ENCODE measurements around the gene SLC8A1.

DNA sequence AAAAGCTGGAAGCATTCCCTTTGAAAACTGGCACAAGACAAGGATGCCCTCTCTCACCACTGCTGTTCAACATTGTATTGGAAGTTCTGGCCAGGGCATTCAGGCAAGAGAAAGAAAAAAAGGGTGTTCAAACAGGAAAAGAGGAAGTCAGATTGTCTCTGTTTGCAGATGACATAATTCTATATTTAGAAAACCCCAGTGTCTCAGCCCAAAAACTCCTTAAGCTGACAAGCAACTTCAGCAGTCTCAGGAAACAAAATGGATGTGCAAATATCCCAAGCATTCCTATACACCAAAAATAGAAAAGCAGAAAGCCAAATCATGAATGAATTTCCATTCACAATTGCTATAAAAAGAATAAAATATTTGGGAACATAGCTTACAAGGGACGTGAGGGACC, 11.1 kb downstream of the SLC8A1 start:
- TF ChIP-seq, protein P1, sequence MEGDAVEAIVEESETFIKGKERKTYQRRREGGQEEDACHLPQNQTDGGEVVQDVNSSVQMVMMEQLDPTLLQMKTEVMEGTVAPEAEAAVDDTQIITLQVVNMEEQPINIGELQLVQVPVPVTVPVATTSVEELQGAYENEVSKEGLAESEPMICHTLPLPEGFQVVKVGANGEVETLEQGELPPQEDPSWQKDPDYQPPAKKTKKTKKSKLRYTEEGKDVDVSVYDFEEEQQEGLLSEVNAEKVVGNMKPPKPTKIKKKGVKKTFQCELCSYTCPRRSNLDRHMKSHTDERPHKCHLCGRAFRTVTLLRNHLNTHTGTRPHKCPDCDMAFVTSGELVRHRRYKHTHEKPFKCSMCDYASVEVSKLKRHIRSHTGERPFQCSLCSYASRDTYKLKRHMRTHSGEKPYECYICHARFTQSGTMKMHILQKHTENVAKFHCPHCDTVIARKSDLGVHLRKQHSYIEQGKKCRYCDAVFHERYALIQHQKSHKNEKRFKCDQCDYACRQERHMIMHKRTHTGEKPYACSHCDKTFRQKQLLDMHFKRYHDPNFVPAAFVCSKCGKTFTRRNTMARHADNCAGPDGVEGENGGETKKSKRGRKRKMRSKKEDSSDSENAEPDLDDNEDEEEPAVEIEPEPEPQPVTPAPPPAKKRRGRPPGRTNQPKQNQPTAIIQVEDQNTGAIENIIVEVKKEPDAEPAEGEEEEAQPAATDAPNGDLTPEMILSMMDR (IDR thresholded peaks at IDR 0.05) = no peak
- TF ChIP-seq POLR2A (IDR thresholded peaks at IDR 0.05) = no peak
